PC-3 (cell line): ENCODE results near the gene ANKS1B. TPM values are rescaled to one million over a fixed set of nuclear protein-coding genes. Genes with fewer than 3 reads are reported as not detected.

Source experiments
- ATAC-seq: fragments of 200-7000 bp; cut with Tn5 transposase; 2 replicates; pipeline ENCODE4 v1.9.1; 2020; ENCODE audit warnings: mild to moderate bottlenecking, moderate library complexity
- BruUV-seq: library from RNA; stranded (reverse); fragments of 400-500 nt; replicated peaks from 2 replicates; lab custom pipeline; 2021; lab: Mats Ljungman, UMichigan
- CTCF ChIA-PET: fragments of 300-600 bp; sonication (Branson Sonifier 250); formaldehyde crosslinking; loops from one replicate; lab custom pipeline; 2022; ENCODE audit warnings: antibody characterized with exemption; lab: Charles Lee
- POLR2A ChIA-PET: fragments of 300-600 bp; sonication (Branson Sonifier 250); formaldehyde crosslinking; loops from one replicate; lab custom pipeline; 2022; ENCODE audit warnings: antibody characterized with exemption; ENCODE audit not compliant: unreplicated experiment; lab: Charles Lee
- DNase-seq: peaks from one replicate; pipeline ENCODE4 v3.0.0-alpha.2; 2015
- H2AFZ ChIP-seq: fragments of 300-600 bp; sonication (generic); 2 replicates; pipeline ENCODE4 v1.6.0; 2016; ENCODE audit warnings: antibody characterized with exemption, low read length
- H3F3A ChIP-seq: fragments of 300-600 bp; sonication (generic); one replicate; pipeline ENCODE4 v1.6.0; 2017; ENCODE audit warnings: antibody characterized with exemption, low read length, control low read depth, mild to moderate bottlenecking; ENCODE audit not compliant: unreplicated experiment
- H3K27ac ChIP-seq: fragments of 300-600 bp; sonication (generic); 2 replicates; pipeline ENCODE4 v1.5.1; 2016; ENCODE audit warnings: mild to moderate bottlenecking, low read length
- H3K27me3 ChIP-seq: fragments of 300-600 bp; sonication (generic); 2 replicates; pipeline ENCODE4 v1.6.1; 2016; ENCODE audit warnings: low read length, mixed read lengths
- H3K36me3 ChIP-seq: fragments of 300-600 bp; sonication (generic); 2 replicates; pipeline ENCODE4 v1.6.1; 2016; ENCODE audit warnings: low read depth, mixed run types, low read length, mixed read lengths
- H3K4me1 ChIP-seq: fragments of 300-600 bp; sonication (generic); 2 replicates; pipeline ENCODE4 v1.5.1; 2016; ENCODE audit warnings: low read length; ENCODE audit not compliant: insufficient read depth
- H3K4me2 ChIP-seq: fragments of 300-600 bp; sonication (generic); 2 replicates; pipeline ENCODE4 v1.6.0; 2016; ENCODE audit warnings: low read length
- H3K4me3 ChIP-seq: fragments of 300-600 bp; sonication (generic); 2 replicates; pipeline ENCODE4 v1.5.1; 2016; ENCODE audit warnings: mild to moderate bottlenecking, low read length, mixed read lengths
- H3K79me2 ChIP-seq: fragments of 300-600 bp; sonication (generic); 2 replicates; pipeline ENCODE4 v1.6.1; 2017; ENCODE audit warnings: low read length, mixed read lengths
- H3K9ac ChIP-seq: fragments of 300-600 bp; sonication (generic); 2 replicates; pipeline ENCODE4 v1.6.0; 2016; ENCODE audit warnings: mild to moderate bottlenecking, low read length
- H3K9me2 ChIP-seq: fragments of 300-600 bp; sonication (generic); replicated peaks from 2 replicates; pipeline ENCODE4 v1.6.1; 2016; ENCODE audit warnings: mixed run types, low read length, mixed read lengths
- H3K9me3 ChIP-seq: fragments of 300-600 bp; sonication (generic); 2 replicates; pipeline ENCODE4 v1.6.1; 2016; ENCODE audit warnings: low read length, mixed read lengths
- H4K20me1 ChIP-seq: fragments of 300-600 bp; sonication (generic); 2 replicates; pipeline ENCODE4 v1.6.1; 2016; ENCODE audit warnings: low read length, mixed read lengths
- CTCF ChIP-seq: fragments of 300-600 bp; sonication (generic); conservative IDR thresholded peaks from 2 replicates; pipeline ENCODE4 v1.5.1; 2017; ENCODE audit warnings: antibody characterized with exemption, low read depth, mild to moderate bottlenecking, low read length
- EZH2 ChIP-seq: fragments of 300-600 bp; sonication (generic); IDR thresholded peaks from one replicate; pipeline ENCODE4 v1.6.1; 2017; ENCODE audit warnings: antibody characterized with exemption, mild to moderate bottlenecking, low read length; ENCODE audit not compliant: unreplicated experiment
- EZH2phosphoT487 ChIP-seq: fragments of 300-600 bp; sonication (generic); IDR thresholded peaks from 2 replicates; pipeline ENCODE4 v1.6.1; 2018; ENCODE audit warnings: mild to moderate bottlenecking, antibody characterized with exemption, low read length, borderline replicate concordance
- intact Hi-C: fragments of 100-400 bp; cut with micrococcal nuclease; formaldehyde crosslinking; loops from 2 replicates; pipeline ENCODE4 v1.9.0; 2023
- total RNA-seq: library from RNA; depleted of rRNA; stranded (reverse); fragments of >200 nt; gene quantifications from 2 replicates; pipeline ENCODE4 v1.2.3, GENCODE V29; 2014

The ANKS1B gene
- total RNA-seq, 1 experiment from 2014 or later: 0.07 TPM

DNA sequence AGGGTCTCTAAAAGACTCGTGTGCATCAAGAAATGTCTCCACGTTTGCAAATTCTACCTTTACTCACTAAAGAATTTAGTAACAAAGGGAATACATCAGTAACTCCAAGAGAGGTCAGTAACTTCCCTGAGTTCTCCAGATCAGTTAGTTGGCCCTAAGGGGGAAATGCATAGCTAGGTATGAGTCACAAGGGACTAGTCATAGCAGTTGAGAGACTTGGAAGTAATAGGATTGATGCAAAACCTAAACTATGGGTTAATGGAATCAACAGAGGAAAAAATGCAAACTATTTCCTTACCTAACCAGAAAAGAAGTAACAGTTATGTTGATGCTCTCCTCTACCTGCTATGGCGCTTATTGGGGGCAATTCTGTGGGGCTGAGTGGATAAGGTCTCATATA, 486.0 kb downstream of the ANKS1B start:
- Histone ChIP-seq H3K27me3 (no peaks in the 10 kb centered on the region), H3K9me2 (no peaks in the 10 kb centered on the region), H3K79me2 (no peaks in the 10 kb centered on the region), H3K27ac (no peak overlapping the region), H3K4me1 (peaks cover 5% of the 10 kb centered on the region; the same call in 1 of the 2 replicates), H2AFZ (no peak overlapping the region), H3K36me3 (no peaks in the 10 kb centered on the region), H3K9ac (no peak overlapping the region), H3F3A (no peaks in the 10 kb centered on the region), H4K20me1 (no peaks in the 10 kb centered on the region), H3K4me2 (no peak overlapping the region), H3K4me3 (no peak overlapping the region), H3K9me3 (no peaks in the 10 kb centered on the region)
- ATAC-seq (peak; percentile 97), DNase-seq (peak; percentile 80)
- POLR2A ChIA-PET: no interaction called here
- TF ChIP-seq EZH2: no peak
- no peak; the same call in 1 of the 2 replicates for TF ChIP-seq CTCF
- no peak for TF ChIP-seq EZH2phosphoT487
- CTCF ChIA-PET: interaction anchor here (0.6 kb wide), 1 partner anchor 160 kb away, joined by 4 read pairs; no protein-coding TSS in a partner anchor
- intact Hi-C loops: no loop called here
- BruUV-seq: no TSS peak

- BruUV-seq: no TSS peak
- H3K9me2 ChIP-seq: no peaks in the 10 kb centered on the region
- POLR2A ChIA-PET: no interaction called here
- H3K79me2 ChIP-seq: no peaks in the 10 kb centered on the region
- intact Hi-C loops: no loop called here
- no peaks in the 10 kb centered on the region for H3K27me3 ChIP-seq
- no peaks in the 10 kb centered on the region for H3K9me3 ChIP-seq
- no peak overlapping the region for H3K4me3 ChIP-seq
- H2AFZ ChIP-seq: no peak overlapping the region
- H3K4me1 ChIP-seq: peaks cover 5% of the 10 kb centered on the region; the same call in 1 of the 2 replicates
- H3K9ac ChIP-seq: no peak overlapping the region
- H4K20me1 ChIP-seq: no peaks in the 10 kb centered on the region
- no peaks in the 10 kb centered on the region for H3K36me3 ChIP-seq
- no peak for ATAC-seq
- CTCF ChIA-PET: no interaction called here
- H3F3A ChIP-seq: no peaks in the 10 kb centered on the region
- DNase-seq: no peak
- no peak overlapping the region for H3K27ac ChIP-seq
- H3K4me2 ChIP-seq: no peak overlapping the region
- no peak for TF ChIP-seq CTCF
- TF ChIP-seq EZH2: no peak
- TF ChIP-seq EZH2phosphoT487: no peak
These were observed 488.9 kb downstream of the ANKS1B start for GRCh38 chr12:99495799-99496198.

DNA sequence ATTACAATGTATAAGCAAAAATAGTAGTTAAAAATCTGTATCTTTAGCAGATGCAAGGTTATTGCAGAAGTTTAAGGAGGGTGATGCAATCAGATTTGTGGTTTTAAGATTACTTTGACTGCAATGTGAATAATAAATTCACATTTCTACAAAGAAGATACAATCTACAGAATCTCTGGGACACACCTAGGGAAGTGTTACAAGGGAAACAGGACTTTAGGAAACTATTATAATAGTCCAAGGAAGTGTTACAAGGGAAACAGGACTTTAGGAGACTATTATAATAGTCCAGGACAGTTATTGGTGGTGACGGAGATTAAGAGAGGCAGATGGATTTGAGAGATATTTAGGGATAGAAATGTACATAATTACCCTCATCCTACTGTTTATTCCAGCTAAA, 491.5 kb downstream of the ANKS1B start:
- BruUV-seq: no TSS peak

More for the DNA sequence above, 491.5 kb downstream of the ANKS1B start:
- intact Hi-C loops: no loop called here
- no peak for TF ChIP-seq EZH2phosphoT487
- no peak for TF ChIP-seq CTCF
- TF ChIP-seq EZH2: no peak
- no peak overlapping the region for H3K9ac ChIP-seq
- DNase-seq (no peak), ATAC-seq (no peak)
- no peaks in the 10 kb centered on the region; the same call in 1 of the 2 replicates for H3K4me1 ChIP-seq
- no peaks in the 10 kb centered on the region for H4K20me1 ChIP-seq
- POLR2A ChIA-PET: no interaction called here
- no peaks in the 10 kb centered on the region for H3K27me3 ChIP-seq
- no peak overlapping the region for H2AFZ ChIP-seq
- no peaks in the 10 kb centered on the region for H3K36me3 ChIP-seq
- no peaks in the 10 kb centered on the region for H3K9me3 ChIP-seq
- H3F3A ChIP-seq: no peaks in the 10 kb centered on the region
- CTCF ChIA-PET: no interaction called here
- no peaks in the 10 kb centered on the region for H3K9me2 ChIP-seq
- H3K4me2 ChIP-seq: no peak overlapping the region
- H3K27ac ChIP-seq: no peak overlapping the region
- no peak overlapping the region for H3K4me3 ChIP-seq
- no peaks in the 10 kb centered on the region for H3K79me2 ChIP-seq
